ENCODE data around the gene KRTAP9-3. TPM values are rescaled to one million over a fixed set of nuclear protein-coding genes. Genes with fewer than 3 reads are reported as not detected.
"Not testable (repeated sequence)": the region's sequence is repeated elsewhere in the genome, so short reads cannot be mapped to it uniquely, and the experiment has no call there.

Gene KRTAP9-3
- total RNA-seq, 6 experiments from 2014 or later, result not detected

- no peaks in the 10 kb centered on the region for H3K9me3 Mint-ChIP-seq
- TF ChIP-seq, protein P1, sequence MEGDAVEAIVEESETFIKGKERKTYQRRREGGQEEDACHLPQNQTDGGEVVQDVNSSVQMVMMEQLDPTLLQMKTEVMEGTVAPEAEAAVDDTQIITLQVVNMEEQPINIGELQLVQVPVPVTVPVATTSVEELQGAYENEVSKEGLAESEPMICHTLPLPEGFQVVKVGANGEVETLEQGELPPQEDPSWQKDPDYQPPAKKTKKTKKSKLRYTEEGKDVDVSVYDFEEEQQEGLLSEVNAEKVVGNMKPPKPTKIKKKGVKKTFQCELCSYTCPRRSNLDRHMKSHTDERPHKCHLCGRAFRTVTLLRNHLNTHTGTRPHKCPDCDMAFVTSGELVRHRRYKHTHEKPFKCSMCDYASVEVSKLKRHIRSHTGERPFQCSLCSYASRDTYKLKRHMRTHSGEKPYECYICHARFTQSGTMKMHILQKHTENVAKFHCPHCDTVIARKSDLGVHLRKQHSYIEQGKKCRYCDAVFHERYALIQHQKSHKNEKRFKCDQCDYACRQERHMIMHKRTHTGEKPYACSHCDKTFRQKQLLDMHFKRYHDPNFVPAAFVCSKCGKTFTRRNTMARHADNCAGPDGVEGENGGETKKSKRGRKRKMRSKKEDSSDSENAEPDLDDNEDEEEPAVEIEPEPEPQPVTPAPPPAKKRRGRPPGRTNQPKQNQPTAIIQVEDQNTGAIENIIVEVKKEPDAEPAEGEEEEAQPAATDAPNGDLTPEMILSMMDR (IDR thresholded peaks at IDR 0.05), result no peak
- H3K4me3 Mint-ChIP-seq, result no peak overlapping the region
- H3K27ac Mint-ChIP-seq, result no peak overlapping the region
- H3K4me1 Mint-ChIP-seq (ENCODE audit: low read depth), result peaks cover 12% of the 10 kb centered on the region
- no peak for DNase-seq
- no peaks in the 10 kb centered on the region for H3K36me3 Mint-ChIP-seq (ENCODE audit: low read depth)
- H3K27me3 Mint-ChIP-seq (ENCODE audit: insufficient read depth), result peaks cover 8% of the 10 kb centered on the region
Observed at GRCh38 chr17:41264599-41264998, 32.4 kb downstream of the KRTAP9-3 start.

DNA sequence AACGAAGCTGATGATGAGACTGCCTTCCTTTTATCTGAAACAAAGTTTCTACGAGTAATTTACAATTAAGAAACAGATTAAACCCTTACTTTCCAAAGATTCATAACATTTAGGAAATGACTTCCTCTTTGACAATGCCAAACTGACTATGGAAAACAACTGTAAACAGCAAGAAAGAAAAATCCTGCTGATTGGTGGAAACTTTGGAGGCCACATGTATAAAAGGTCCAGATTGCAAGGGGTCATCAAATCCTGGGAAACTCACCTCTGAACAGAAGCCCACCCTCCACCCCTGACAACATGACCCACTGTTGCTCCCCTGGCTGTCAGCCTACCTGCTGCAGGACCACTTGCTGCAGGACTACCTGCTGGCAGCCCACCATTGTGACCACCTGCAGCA lies 32.8 kb downstream of the KRTAP9-3 start, which contains the start of gene KRTAP9-6:
Gene KRTAP9-6, plus strand, starts transcription at position 301 of the 400 bp plus-strand sequence. Its CDS starts 0 bp downstream, at position 301.
- Mint-ChIP-seq H3K27me3 (ENCODE audit: insufficient read depth) (peaks cover 8% of the 10 kb centered on the region), H3K27ac (no peak within 1 kb of the TSS), H3K9me3 (no peaks in the 10 kb centered on the region), H3K4me3 (no peak within 1 kb of the TSS), H3K4me1 (ENCODE audit: low read depth) (peaks cover 10% of the 10 kb centered on the region), H3K36me3 (ENCODE audit: low read depth) (no peaks in the 10 kb centered on the region)
- DNase-seq, result no peak
- TF ChIP-seq, protein P1 (IDR thresholded peaks at IDR 0.05), result no peak

- H3K27me3 Mint-ChIP-seq (ENCODE audit: insufficient read depth), result peaks cover 11% of the 10 kb centered on the region
- no peak overlapping the region for H3K27ac Mint-ChIP-seq
- H3K9me3 Mint-ChIP-seq, result no peaks in the 10 kb centered on the region
- DNase-seq, result no peak
- TF ChIP-seq, protein P1 (IDR thresholded peaks at IDR 0.05), result no peak
- no peak overlapping the region for H3K4me3 Mint-ChIP-seq
- no peaks in the 10 kb centered on the region for H3K36me3 Mint-ChIP-seq (ENCODE audit: low read depth)
- peaks cover 10% of the 10 kb centered on the region; the same call in 1 of the 2 replicates for H3K4me1 Mint-ChIP-seq (ENCODE audit: low read depth)
Observed at GRCh38 chr17:41267711-41268110, 35.5 kb downstream of the KRTAP9-3 start.

GRCh38 chr17:41271323-41271722 lies 39.1 kb downstream of the KRTAP9-3 start:
- peaks cover 10% of the 10 kb centered on the region for H3K27me3 Mint-ChIP-seq (ENCODE audit: insufficient read depth)

GRCh38 chr17:41271858-41272257 lies 39.6 kb downstream of the KRTAP9-3 start:
- TF ChIP-seq, protein P1 (IDR thresholded peaks at IDR 0.05), result no peak
- no peak overlapping the region for H3K4me3 Mint-ChIP-seq
- H3K4me1 Mint-ChIP-seq (ENCODE audit: low read depth), result 0 out of 2 replicates have a peak, but pooled peaks cover 5% of the 10 kb centered on the region
- H3K27me3 Mint-ChIP-seq (ENCODE audit: insufficient read depth), result peaks cover 11% of the 10 kb centered on the region
- no peaks in the 10 kb centered on the region for H3K36me3 Mint-ChIP-seq (ENCODE audit: low read depth)
- no peaks in the 10 kb centered on the region for H3K9me3 Mint-ChIP-seq
- H3K27ac Mint-ChIP-seq, result no peak overlapping the region
- no peak for DNase-seq

More at GRCh38 chr17:41271323-41271722, 39.1 kb downstream of the KRTAP9-3 start:
- H3K9me3 Mint-ChIP-seq; H3K4me1 Mint-ChIP-seq (ENCODE audit: low read depth); H3K27ac Mint-ChIP-seq; DNase-seq; H3K4me3 Mint-ChIP-seq; H3K36me3 Mint-ChIP-seq (ENCODE audit: low read depth): not testable (repeated sequence)

GRCh38 chr17:41275648-41276190 lies 43.5 kb downstream of the KRTAP9-3 start, which contains the start of gene KRTAP9-7:
Gene KRTAP9-7, plus strand, starts transcription at chr17:41275698. Its CDS starts 0 bp downstream, at chr17:41275698.
- H3K36me3 Mint-ChIP-seq (ENCODE audit: low read depth); H3K27ac Mint-ChIP-seq: not testable (repeated sequence)
- peaks cover 16% of the 10 kb centered on the region; the same call in 1 of the 2 replicates for H3K4me1 Mint-ChIP-seq (ENCODE audit: low read depth)

More at GRCh38 chr17:41275648-41276190, 43.5 kb downstream of the KRTAP9-3 start, which contains the start of gene KRTAP9-7:
- not testable (repeated sequence) for DNase-seq, H3K9me3 Mint-ChIP-seq, H3K4me3 Mint-ChIP-seq
- peaks cover 11% of the 10 kb centered on the region for H3K27me3 Mint-ChIP-seq (ENCODE audit: insufficient read depth)

All from HFFc6 (cell line).